Activated CD4-positive, alpha-beta T cell treated with anti-CD3 and anti-CD28 coated beads, Interleukin-2, amount 10 ng/mL, durations not matched to agents 24 days and 14 days (primary cell): Measurements from ENCODE around the gene ANKZF1. TPM values are rescaled to one million over a fixed set of nuclear protein-coding genes. Genes with fewer than 3 reads are reported as not detected.

Experiments used
- DNase-seq: peaks from one replicate; pipeline ENCODE4 v3.0.0; 2022
- H3K27ac Mint-ChIP-seq: one replicate; pipeline ENCODE4 v1.8.0; 2022; ENCODE audit warnings: mild to moderate bottlenecking, mixed read lengths
- H3K27me3 Mint-ChIP-seq: one replicate; pipeline ENCODE4 v1.8.0; 2022; ENCODE audit warnings: mixed read lengths
- H3K36me3 Mint-ChIP-seq: one replicate; pipeline ENCODE4 v1.8.0; 2022; ENCODE audit warnings: low read depth, mild to moderate bottlenecking, mixed read lengths
- H3K4me1 Mint-ChIP-seq: one replicate; pipeline ENCODE4 v1.8.0; 2021; ENCODE audit warnings: mixed read lengths
- H3K4me3 Mint-ChIP-seq: one replicate; pipeline ENCODE4 v1.8.0; 2022; ENCODE audit warnings: mild to moderate bottlenecking, moderate library complexity, mixed read lengths
- H3K9me3 Mint-ChIP-seq: one replicate; pipeline ENCODE4 v1.8.0; 2021; ENCODE audit warnings: mixed read lengths
- intact Hi-C: fragments of 100-400 bp; cut with micrococcal nuclease; formaldehyde crosslinking; loops from one replicate; pipeline ENCODE4 v1.15.1; 2023
- total RNA-seq: library from RNA; stranded (reverse); gene quantifications from 2 replicates; pipeline ENCODE4 v1.2.3, GENCODE V29; 2022

The ANKZF1 gene
- total RNA-seq, 1 donor from 2014 or later, result 144 TPM

GRCh38 chr2:219282375-219282774 is 52.8 kb downstream of the ANKZF1 start:
- Mint-ChIP-seq H3K27me3 (no peaks in the 10 kb centered on the region), H3K9me3 (no peaks in the 10 kb centered on the region), H3K4me3 (no peak overlapping the region), H3K27ac (no peak overlapping the region), H3K4me1 (peaks cover 41% of the 10 kb centered on the region), H3K36me3 (peaks cover 30% of the 10 kb centered on the region)
- intact Hi-C loops, result no loop called here
- no peak for DNase-seq

GRCh38 chr2:219282943-219283581 is 53.5 kb downstream of the ANKZF1 start:
- intact Hi-C loops, result no loop called here
- no peak for DNase-seq
- Mint-ChIP-seq H3K27ac (peak overlapping the region; percentile 53), H3K36me3 (peaks cover 30% of the 10 kb centered on the region), H3K9me3 (no peaks in the 10 kb centered on the region), H3K4me3 (no peak overlapping the region), H3K4me1 (peaks cover 34% of the 10 kb centered on the region), H3K27me3 (no peaks in the 10 kb centered on the region)

DNA sequence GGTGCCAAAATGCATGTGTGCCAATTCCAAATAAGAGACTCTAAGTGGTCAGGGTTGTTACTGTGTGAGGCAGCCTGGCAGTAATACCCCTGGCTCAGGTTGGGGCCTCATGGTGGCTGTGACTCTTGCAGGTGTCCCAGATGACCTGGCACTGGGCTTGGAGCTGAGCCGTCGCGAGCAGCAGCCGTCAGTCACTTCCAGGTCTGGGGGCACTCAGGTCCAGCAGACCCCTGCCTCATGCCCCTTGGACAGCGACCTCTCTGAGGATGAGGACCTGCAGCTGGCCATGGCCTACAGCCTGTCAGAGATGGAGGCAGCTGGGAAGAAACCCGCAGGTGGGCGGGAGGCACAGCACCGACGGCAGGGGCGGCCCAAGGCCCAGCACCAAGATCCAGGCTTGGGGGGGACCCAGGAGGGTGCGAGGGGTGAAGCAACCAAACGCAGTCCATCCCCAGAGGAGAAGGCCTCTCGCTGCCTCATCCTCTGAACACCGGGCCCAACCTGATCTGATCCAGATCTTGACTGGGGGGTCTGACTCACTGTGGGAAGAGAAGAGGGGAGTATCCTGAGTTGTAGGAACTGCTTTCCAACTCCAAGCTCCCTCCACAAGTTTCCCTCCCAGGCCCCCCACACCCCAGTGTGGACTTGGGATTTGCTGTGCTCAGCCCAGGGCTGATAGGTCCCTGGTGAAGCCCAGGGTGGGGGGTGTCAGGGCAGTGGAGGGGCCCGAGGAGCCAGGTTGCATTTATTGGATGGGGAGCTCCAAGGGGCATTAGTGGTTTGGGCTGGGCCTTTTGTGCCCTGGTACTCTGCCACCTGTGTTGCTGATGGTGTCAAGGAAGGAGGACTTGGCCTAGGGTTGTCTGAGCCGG is 55.1 kb downstream of the ANKZF1 start:
- peaks cover 29% of the 10 kb centered on the region for H3K36me3 Mint-ChIP-seq
- H3K27ac Mint-ChIP-seq, result no peak overlapping the region
- intact Hi-C loops, result no loop called here
- DNase-seq, result no peak
- peaks cover 26% of the 10 kb centered on the region for H3K4me1 Mint-ChIP-seq
- H3K4me3 Mint-ChIP-seq, result no peak overlapping the region
- no peaks in the 10 kb centered on the region for H3K27me3 Mint-ChIP-seq
- no peaks in the 10 kb centered on the region for H3K9me3 Mint-ChIP-seq

DNA sequence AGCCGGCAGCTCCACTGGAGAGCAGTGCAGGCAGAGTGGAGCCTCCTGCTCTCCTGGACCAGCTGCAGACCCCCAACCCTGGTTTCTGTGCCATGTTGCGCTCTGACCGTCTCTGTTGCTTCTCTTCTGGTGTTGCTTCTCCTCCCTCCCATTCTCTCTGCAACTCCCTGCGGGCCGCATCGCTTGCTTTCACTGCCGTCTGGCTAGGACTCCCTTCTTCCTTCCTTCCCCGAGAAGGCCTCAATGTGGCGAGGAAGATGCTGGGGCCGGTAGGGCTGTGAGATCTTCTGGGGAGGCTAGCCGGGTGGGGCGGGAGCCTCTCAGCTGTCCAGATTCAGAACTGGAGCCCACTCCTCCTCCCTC is 55.7 kb downstream of the ANKZF1 start:
- intact Hi-C loops, result no loop called here
- Mint-ChIP-seq H3K36me3 (peaks cover 27% of the 10 kb centered on the region), H3K27ac (no peak overlapping the region), H3K4me3 (no peak overlapping the region), H3K9me3 (no peaks in the 10 kb centered on the region), H3K27me3 (no peaks in the 10 kb centered on the region), H3K4me1 (peaks cover 20% of the 10 kb centered on the region)
- no peak for DNase-seq

DNA sequence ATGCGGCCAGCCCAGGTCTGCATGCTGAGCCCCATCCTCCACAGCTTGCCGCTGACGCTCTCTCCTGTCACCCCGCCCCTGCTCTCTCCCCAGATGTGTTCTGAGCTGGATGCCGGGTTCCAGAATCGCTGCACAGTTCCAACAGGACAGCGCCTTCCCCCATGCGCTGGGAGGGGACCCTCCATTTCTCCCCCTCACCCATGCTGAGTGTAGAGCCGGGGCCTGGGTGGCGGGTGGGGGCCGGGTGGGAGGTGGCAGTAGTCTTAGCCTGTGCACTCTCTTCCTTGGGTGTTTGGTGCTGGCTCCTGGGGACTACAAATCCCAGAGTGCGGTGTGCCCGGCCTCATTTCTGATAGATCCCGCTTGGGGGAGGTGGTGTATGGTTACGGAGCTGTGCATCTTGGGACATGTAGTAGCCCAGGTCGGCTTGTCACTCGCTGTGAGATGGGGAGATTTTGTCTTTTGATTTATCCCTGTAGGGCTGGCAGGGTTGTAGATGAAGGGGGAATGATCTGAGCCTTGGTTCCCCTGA is 56.4 kb downstream of the ANKZF1 start:
- DNase-seq, result no peak
- no peak overlapping the region for H3K4me3 Mint-ChIP-seq
- H3K36me3 Mint-ChIP-seq, result peaks cover 26% of the 10 kb centered on the region
- H3K4me1 Mint-ChIP-seq, result peaks cover 16% of the 10 kb centered on the region
- intact Hi-C loops, result no loop called here
- H3K27ac Mint-ChIP-seq, result no peak overlapping the region
- no peaks in the 10 kb centered on the region for H3K9me3 Mint-ChIP-seq
- H3K27me3 Mint-ChIP-seq, result no peaks in the 10 kb centered on the region

Other genes with a start within 250 kb of the ANKZF1 start
- gene FEV, start 244.6 kb upstream of the ANKZF1 start, total RNA-seq, result not detected in 2 replicates
- not detected in 2 replicates for gene CRYBA2, start 236.4 kb upstream of the ANKZF1 start, total RNA-seq
- gene CFAP65, start 188.3 kb upstream of the ANKZF1 start, total RNA-seq, result not detected in 2 replicates
- gene IHH, start 168.9 kb upstream of the ANKZF1 start, total RNA-seq, result not detected in 2 replicates
- gene NHEJ1, start 69.0 kb upstream of the ANKZF1 start, total RNA-seq, result 20.7 and 22.8 TPM in 2 replicates
- gene SLC23A3, start 59.8 kb upstream of the ANKZF1 start, total RNA-seq, result 1.8 and 2.3 TPM in 2 replicates
- 62.0 and 62.6 TPM in 2 replicates for gene CNPPD1, start 52.9 kb upstream of the ANKZF1 start, total RNA-seq
- gene RETREG2, start 51.5 kb upstream of the ANKZF1 start, total RNA-seq, result 54.1 and 57.4 TPM in 2 replicates
- 36.7 and 37.4 TPM in 2 replicates for gene ZFAND2B, start 23.0 kb upstream of the ANKZF1 start, total RNA-seq
- gene ABCB6, start 10.8 kb upstream of the ANKZF1 start, total RNA-seq, result 28.8 TPM in 2 replicates
- 61.6 and 67.2 TPM in 2 replicates for gene ATG9A, start 170 bp upstream of the ANKZF1 start, total RNA-seq
- 4.6 and 4.9 TPM in 2 replicates for gene GLB1L, start 15.6 kb downstream of the ANKZF1 start, total RNA-seq
- 29.1 and 31.7 TPM in 2 replicates for gene STK16, start 15.7 kb downstream of the ANKZF1 start, total RNA-seq
- not detected in 2 replicates for gene TUBA4B, start 23.4 kb downstream of the ANKZF1 start, total RNA-seq
- gene TUBA4A, start 24.1 kb downstream of the ANKZF1 start, total RNA-seq, result 235 and 240 TPM in 2 replicates
- gene DNAJB2, start 49.6 kb downstream of the ANKZF1 start, total RNA-seq, result 49.7 and 52.4 TPM in 2 replicates
- gene PTPRN, start 79.6 kb downstream of the ANKZF1 start, total RNA-seq, result 0.07 TPM in 1 of 2 replicates, not detected in the other
- gene RESP18, start 102.9 kb downstream of the ANKZF1 start, total RNA-seq, result not detected in 2 replicates
- 129 and 148 TPM in 2 replicates for gene DNPEP, start 158.1 kb downstream of the ANKZF1 start, total RNA-seq
- not detected in 2 replicates for gene DES, start 188.6 kb downstream of the ANKZF1 start, total RNA-seq
- gene SPEG, start 205.0 kb downstream of the ANKZF1 start, total RNA-seq, result 0.07 TPM in 1 of 2 replicates, not detected in the other